HepG2 (cell line): ENCODE results near the gene ACE. TPM values are rescaled to one million over a fixed set of nuclear protein-coding genes. Genes with fewer than 3 reads are reported as not detected.
A peak's percentile ranks its signal among the peaks of the same experiment; 100 is the strongest.

Experiments used
- EED ChIP-seq: sonication (generic); formaldehyde crosslinking; IDR thresholded peaks from 2 replicates; pipeline ENCODE4 v1.5.0; 2020; ENCODE audit warnings: mild to moderate bottlenecking, missing genetic modification reagents
- MAZ ChIP-seq, 2 experiments: sonication (generic) in 1 of 2; formaldehyde crosslinking in 1 of 2; IDR thresholded peaks; 2 replicates each; pipeline versions ENCODE4 v1.5.0 to v1.6.1; 2012 to 2020; ENCODE audit warnings: low read depth in 2 of 2, mild to moderate bottlenecking in 2 of 2, borderline replicate concordance in 1 of 2, improper control_type of control experiment in 1 of 2, low read length in 1 of 2, missing genetic modification reagents in 1 of 2, moderate library complexity in 1 of 2
- MEIS1 ChIP-seq: sonication (generic); formaldehyde crosslinking; IDR thresholded peaks from 2 replicates; pipeline ENCODE4 v1.9.0; 2021; ENCODE audit warnings: mild to moderate bottlenecking, missing genetic modification reagents, moderate library complexity, borderline replicate concordance
- NFYC ChIP-seq: IDR thresholded peaks from 2 replicates; pipeline ENCODE4 v1.6.1; 2016; ENCODE audit warnings: missing genetic modification reagents, missing compliant biosample characterization
- PAWR ChIP-seq: sonication (generic); formaldehyde crosslinking; IDR thresholded peaks from 2 replicates; pipeline ENCODE4 v1.4.0; 2020; ENCODE audit warnings: missing genetic modification reagents, mild to moderate bottlenecking, borderline replicate concordance
- RNF2 ChIP-seq: fragments of 450-650 bp; conservative IDR thresholded peaks from 2 replicates; pipeline ENCODE4 v1.6.1; 2016; ENCODE audit warnings: low read depth
- SIN3A ChIP-seq: IDR thresholded peaks from 2 replicates; pipeline ENCODE4 v1.6.1; 2011; ENCODE audit warnings: low read depth, mild to moderate bottlenecking, control low read depth, low read length, borderline replicate concordance
- SIX1 ChIP-seq: sonication (generic); formaldehyde crosslinking; IDR thresholded peaks from 2 replicates; pipeline ENCODE4 v1.4.0; 2020; ENCODE audit warnings: missing genetic modification reagents, borderline replicate concordance
- SMYD3 ChIP-seq: sonication (generic); formaldehyde crosslinking; IDR thresholded peaks from 2 replicates; pipeline ENCODE4 v1.8.1; 2023; ENCODE audit warnings: mild to moderate bottlenecking, missing genetic modification reagents
- SRSF1 ChIP-seq: fragments of 200-400 bp; formaldehyde crosslinking; optimal IDR thresholded peaks from 2 replicates; pipeline ENCODE3; 2017; ENCODE audit warnings: mild to moderate bottlenecking, low read depth, low read length, moderate library complexity
- ZNF33B ChIP-seq: sonication (generic); formaldehyde crosslinking; IDR thresholded peaks from 2 replicates; pipeline ENCODE4 v1.5.1; 2020; ENCODE audit warnings: mild to moderate bottlenecking, missing genetic modification reagents
- ZNF343 ChIP-seq: sonication (generic); formaldehyde crosslinking; IDR thresholded peaks from 2 replicates; pipeline ENCODE4 v1.4.0; 2020; ENCODE audit warnings: mild to moderate bottlenecking, missing genetic modification reagents
- ZNF556 ChIP-seq: sonication (generic); formaldehyde crosslinking; IDR thresholded peaks from 2 replicates; pipeline ENCODE4 v1.4.0; 2020; ENCODE audit warnings: mild to moderate bottlenecking, missing genetic modification reagents, borderline replicate concordance
- ZNF558 ChIP-seq: sonication (generic); formaldehyde crosslinking; IDR thresholded peaks from 2 replicates; pipeline ENCODE4 v1.9.0; 2022; ENCODE audit warnings: mild to moderate bottlenecking, missing genetic modification reagents, borderline replicate concordance
- ZNF574 ChIP-seq: sonication (generic); formaldehyde crosslinking; IDR thresholded peaks from 2 replicates; pipeline ENCODE4 v1.4.0; 2020; ENCODE audit warnings: missing genetic modification reagents
- polyA plus RNA-seq, 8 experiments: library from polyadenylated mRNA; depleted of rRNA in 3 of 8; stranded (reverse) in 7 of 8; unstranded in 1 of 8; fragments of >200 nt; fragmentation: Illumina TruSeq in 4 of 8; extraction: Trizol in 4 of 8; gene quantifications; 2 replicates each; pipeline versions ENCODE4 v1.2.1 to v1.2.3, GENCODE V29; 2011 to 2016; ENCODE audit warnings: low read depth in 4 of 8, missing spikeins in 1 of 8, mixed read lengths in 1 of 8; ENCODE audit not compliant: insufficient read depth in 1 of 8
- total RNA-seq, 5 experiments: library from RNA; depleted of rRNA; stranded (reverse); fragments of >200 nt; fragmentation: Illumina TruSeq; extraction: Trizol; gene quantifications; 2 replicates each; pipeline ENCODE4 v1.2.3, GENCODE V29; 2016; ENCODE audit warnings: low read depth in 1 of 5
- TF ChIP-seq, protein P1 (sequence below), 2 experiments: sonication (generic) in 1 of 2; formaldehyde crosslinking in 1 of 2; IDR thresholded peaks; 2 replicates each; pipeline versions ENCODE4 v1.4.0 to v1.6.1; 2018 to 2020; ENCODE audit warnings: missing genetic modification reagents in 2 of 2, borderline replicate concordance in 1 of 2, low read depth in 1 of 2, mild to moderate bottlenecking in 1 of 2, missing biosample characterization in 1 of 2
- TF ChIP-seq, protein P2 (sequence below): IDR thresholded peaks from 2 replicates; pipeline ENCODE4 v1.6.1; 2016; ENCODE audit warnings: low read depth, control low read depth
- TF ChIP-seq, protein P3 (sequence below): sonication (generic); formaldehyde crosslinking; IDR thresholded peaks from 2 replicates; pipeline ENCODE4 v1.5.0; 2020; ENCODE audit warnings: missing genetic modification reagents
- TF ChIP-seq, protein P4 (sequence below): sonication (generic); formaldehyde crosslinking; IDR thresholded peaks from 2 replicates; pipeline ENCODE4 v1.4.0; 2020; ENCODE audit warnings: mild to moderate bottlenecking, missing genetic modification reagents, borderline replicate concordance

The ACE gene
- total and polyA plus RNA-seq, 2 of the 13 experiments (the other 11 are each of a cell fraction or from before 2014, with no cell fraction given), result 0.08 to 0.13 TPM

DNA sequence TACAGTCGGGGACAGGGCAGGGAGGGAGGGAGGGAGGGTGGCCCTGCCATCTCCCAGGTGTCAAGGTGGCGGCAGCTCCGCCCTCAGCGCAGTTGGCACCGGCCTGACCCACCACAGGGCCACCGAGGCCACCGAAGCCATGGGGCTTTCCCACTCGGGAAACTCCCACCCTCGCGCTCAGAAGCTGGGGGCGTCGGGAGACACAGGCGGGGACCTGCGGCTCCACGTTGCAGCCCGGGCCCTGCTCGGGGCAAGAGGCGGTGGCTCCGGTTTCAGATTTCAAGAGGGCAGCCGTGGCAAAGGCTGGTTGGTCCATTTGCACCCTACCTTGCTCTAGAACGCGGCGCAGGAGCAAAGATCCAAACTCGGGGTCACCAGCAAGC, 31.3 kb upstream of the ACE start (continued):
- TF ChIP-seq ZNF574 (no peak), MEIS1 (0 out of 2 replicates have a peak, but pooled peaks have one; percentile 63), ZNF33B (CRISPR knock-in tag) (peak; percentile 56; the same call in 1 of the 2 replicates), PAWR (CRISPR knock-in tag) (0 out of 2 replicates have a peak, but pooled peaks have one; percentile 46), SIN3A (no peak), SIX1 (peak; percentile 85; the same call in 1 of the 2 replicates), ZNF343 (CRISPR knock-in tag) (peak; percentile 93), SRSF1 (peak; percentile 23), ZNF558 (CRISPR knock-in tag) (no peak), EED (peak; percentile 59; the same call in 1 of the 2 replicates), ZNF556 (peak; percentile 66; the same call in 1 of the 2 replicates), NFYC (peak; percentile 27; the same call in 1 of the 2 replicates), RNF2 (peak; percentile 79), SMYD3 (CRISPR knock-in tag) (no peak), MAZ (IDR thresholded peaks at IDR 0.05; ENCODE audit: borderline replicate concordance, low read depth, low read length) (no peak), MAZ (CRISPR knock-in tag; IDR thresholded peaks at IDR 0.05; ENCODE audit: low read depth) (no peak)
- TF ChIP-seq, protein P1, sequence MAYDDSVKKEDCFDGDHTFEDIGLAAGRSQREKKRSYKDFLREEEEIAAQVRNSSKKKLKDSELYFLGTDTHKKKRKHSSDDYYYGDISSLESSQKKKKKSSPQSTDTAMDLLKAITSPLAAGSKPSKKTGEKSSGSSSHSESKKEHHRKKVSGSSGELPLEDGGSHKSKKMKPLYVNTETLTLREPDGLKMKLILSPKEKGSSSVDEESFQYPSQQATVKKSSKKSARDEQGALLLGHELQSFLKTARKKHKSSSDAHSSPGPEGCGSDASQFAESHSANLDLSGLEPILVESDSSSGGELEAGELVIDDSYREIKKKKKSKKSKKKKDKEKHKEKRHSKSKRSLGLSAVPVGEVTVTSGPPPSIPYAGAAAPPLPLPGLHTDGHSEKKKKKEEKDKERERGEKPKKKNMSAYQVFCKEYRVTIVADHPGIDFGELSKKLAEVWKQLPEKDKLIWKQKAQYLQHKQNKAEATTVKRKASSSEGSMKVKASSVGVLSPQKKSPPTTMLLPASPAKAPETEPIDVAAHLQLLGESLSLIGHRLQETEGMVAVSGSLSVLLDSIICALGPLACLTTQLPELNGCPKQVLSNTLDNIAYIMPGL (CRISPR knock-in tag; IDR thresholded peaks at IDR 0.05; ENCODE audit: borderline replicate concordance in 1 of 2, low read depth in 1 of 2), result no peak; a peak in 1 of 4 replicates
- TF ChIP-seq, protein P2, sequence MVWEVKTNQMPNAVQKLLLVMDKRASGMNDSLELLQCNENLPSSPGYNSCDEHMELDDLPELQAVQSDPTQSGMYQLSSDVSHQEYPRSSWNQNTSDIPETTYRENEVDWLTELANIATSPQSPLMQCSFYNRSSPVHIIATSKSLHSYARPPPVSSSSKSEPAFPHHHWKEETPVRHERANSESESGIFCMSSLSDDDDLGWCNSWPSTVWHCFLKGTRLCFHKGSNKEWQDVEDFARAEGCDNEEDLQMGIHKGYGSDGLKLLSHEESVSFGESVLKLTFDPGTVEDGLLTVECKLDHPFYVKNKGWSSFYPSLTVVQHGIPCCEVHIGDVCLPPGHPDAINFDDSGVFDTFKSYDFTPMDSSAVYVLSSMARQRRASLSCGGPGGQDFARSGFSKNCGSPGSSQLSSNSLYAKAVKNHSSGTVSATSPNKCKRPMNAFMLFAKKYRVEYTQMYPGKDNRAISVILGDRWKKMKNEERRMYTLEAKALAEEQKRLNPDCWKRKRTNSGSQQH (CRISPR knock-in tag), result no peak
- TF ChIP-seq, protein P3, sequence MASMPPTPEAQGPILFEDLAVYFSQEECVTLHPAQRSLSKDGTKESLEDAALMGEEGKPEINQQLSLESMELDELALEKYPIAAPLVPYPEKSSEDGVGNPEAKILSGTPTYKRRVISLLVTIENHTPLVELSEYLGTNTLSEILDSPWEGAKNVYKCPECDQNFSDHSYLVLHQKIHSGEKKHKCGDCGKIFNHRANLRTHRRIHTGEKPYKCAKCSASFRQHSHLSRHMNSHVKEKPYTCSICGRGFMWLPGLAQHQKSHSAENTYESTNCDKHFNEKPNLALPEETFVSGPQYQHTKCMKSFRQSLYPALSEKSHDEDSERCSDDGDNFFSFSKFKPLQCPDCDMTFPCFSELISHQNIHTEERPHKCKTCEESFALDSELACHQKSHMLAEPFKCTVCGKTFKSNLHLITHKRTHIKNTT (CRISPR knock-in tag), result no peak
- TF ChIP-seq, protein P4, sequence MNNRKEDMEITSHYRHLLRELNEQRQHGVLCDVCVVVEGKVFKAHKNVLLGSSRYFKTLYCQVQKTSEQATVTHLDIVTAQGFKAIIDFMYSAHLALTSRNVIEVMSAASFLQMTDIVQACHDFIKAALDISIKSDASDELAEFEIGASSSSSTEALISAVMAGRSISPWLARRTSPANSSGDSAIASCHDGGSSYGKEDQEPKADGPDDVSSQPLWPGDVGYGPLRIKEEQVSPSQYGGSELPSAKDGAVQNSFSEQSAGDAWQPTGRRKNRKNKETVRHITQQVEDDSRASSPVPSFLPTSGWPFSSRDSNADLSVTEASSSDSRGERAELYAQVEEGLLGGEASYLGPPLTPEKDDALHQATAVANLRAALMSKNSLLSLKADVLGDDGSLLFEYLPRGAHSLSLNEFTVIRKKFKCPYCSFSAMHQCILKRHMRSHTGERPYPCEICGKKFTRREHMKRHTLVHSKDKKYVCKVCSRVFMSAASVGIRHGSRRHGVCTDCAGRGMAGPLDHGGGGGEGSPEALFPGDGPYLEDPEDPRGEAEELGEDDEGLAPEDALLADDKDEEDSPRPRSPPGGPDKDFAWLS (CRISPR knock-in tag), result peak; percentile 78; the same call in 1 of the 2 replicates
